Measurements from ENCODE around the gene DGKB.
A peak's percentile ranks its signal among the peaks of the same experiment; 100 is the strongest.

Gene DGKB

DNA sequence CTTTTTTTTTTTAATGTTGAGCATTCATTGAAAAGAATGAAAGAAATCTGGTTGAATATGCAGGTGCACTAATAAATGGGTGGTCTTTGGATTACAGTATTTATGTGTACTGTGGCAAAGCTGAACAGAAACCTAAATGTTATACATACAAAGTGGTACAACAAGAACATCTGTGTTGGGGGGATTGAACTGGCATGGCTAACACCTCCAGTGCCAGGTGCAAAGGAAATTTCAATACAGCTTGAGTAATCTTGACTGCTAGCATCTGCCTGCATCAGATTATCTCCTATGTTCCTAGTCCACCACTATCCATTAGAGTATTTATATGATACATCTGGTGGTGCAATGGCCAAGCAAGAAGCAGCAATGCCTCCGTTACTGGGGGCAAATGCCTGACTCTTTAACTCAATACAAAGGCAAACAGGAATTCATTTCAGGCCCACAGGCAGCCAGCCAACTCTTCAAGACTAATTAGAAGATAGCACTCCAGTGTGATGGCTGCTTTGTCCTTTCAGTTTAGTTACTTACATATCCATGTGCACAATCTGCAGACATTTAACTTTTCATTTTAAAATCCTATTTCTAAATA lies 692.6 kb downstream of the DGKB start:
- DNase-seq (ENCODE audit: low spot score) = no peak

DNA sequence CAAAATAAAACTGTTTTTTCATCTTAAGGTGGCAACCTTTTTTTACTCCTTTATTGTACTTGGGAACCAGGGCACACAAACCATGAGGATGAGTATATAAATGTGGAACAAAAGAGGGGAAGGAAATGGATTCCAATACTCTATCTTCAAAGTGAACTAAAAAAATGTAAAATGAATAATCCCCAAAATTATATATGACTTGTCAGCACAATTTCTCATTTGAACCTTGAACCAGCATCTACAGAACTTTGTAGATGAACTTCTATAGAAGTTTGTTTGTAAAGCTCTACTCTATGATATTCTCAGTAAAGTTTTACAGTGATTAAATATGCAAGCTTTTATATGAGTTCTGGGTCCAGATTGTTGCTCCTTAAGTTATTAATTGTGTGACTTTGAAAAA lies 694.8 kb downstream of the DGKB start:
- DNase-seq (ENCODE audit: low spot score) = no peak

DNA sequence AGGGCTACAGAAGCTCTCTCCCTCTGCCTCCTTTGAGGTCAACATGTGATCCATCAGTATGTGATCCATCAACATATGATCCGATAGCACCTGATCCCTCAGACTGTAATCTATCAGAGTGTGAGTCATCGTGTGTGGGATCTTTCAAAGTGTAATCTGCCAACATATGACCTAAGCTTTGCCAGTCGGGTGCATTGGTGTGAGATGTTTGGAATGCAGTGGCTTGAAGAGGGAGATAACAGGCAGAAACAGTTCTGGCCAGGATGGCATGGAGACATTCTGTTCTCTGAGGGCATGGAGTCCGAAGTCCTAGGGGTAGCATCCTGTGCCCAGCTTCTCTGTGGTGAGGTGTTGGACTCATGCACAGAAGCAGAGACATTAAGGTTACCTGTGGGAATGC lies 695.4 kb downstream of the DGKB start:
- no peak for DNase-seq (ENCODE audit: low spot score)

DNA sequence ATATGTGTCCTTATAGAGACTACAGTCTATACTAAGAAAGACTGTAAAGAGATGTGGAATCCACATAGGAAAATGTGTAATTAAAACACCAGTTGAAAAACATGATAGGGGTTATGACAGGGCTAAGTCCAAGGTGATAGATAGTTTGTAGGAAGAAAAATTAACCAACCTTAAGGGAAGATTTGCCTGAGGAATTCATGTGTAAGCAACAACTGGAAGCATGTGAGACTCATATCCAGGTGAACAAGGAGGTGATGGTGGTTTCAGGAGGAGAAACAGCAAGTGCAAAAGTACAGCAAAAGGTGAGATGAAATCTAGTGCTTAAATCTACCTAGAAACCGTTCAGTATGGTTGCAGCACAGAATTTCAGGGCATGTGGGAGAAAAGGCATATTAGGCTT lies 696.4 kb downstream of the DGKB start:
- no peak for DNase-seq (ENCODE audit: low spot score)

DNA sequence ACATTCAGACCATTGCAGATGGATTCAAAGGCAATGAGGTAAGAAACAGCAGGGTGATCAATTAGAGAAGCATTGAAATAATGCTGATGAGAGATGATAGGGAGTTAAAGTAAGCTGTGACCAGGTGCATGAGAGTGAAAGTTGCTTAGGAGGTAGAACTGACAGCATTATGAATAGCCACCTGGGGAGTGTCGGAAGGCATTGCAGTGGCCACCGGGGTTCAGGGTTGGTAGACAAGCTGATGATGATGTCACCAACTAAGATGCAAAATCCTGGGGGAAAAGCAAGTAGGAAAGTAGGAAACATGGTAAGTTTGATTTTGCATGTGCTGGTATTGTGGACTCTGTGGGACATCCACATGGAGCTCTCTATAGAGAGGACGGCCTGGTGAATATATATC lies 701.2 kb downstream of the DGKB start:
- DNase-seq (ENCODE audit: low spot score) = no peak

DNA sequence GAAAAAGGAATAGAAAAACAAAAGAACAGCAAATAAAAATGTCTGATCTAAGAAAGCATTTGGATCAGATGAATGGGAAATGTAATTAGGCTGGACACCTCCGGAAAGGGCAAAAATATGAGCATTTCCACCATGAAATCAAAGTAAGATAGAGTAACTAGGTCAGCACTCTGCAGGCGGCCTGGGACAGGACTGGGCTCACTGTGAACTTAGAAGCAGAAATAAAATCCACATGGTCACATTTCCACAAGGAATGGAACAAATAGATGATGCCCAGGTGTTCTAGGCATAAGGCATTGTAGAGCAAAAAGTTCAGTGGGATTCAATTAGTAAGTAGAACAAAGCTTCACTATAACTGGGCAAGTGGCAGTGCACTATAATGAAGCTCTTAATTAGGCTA lies 703.2 kb downstream of the DGKB start:
- DNase-seq (ENCODE audit: low spot score) = peak; percentile 69

DNA sequence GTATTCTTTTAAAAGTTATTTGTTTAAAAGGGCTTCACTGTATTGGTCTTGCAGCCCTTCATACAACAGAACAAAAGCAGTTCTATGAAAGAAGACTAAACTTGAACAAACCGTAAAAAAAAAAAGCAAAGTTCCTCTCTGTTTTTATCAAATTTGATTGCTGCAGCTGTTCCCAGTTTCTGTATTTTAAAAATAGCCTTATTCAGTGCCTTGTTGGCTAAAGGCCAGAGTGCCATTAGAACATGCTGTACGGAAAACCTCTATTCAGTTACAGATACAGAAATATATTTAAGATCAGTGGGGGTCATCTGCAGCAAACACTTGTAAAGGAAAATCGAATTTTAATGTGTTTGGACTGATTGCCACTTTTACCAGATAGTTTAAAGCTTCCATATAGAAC lies 705.3 kb downstream of the DGKB start:
- DNase-seq (ENCODE audit: low spot score) = no peak

DNA sequence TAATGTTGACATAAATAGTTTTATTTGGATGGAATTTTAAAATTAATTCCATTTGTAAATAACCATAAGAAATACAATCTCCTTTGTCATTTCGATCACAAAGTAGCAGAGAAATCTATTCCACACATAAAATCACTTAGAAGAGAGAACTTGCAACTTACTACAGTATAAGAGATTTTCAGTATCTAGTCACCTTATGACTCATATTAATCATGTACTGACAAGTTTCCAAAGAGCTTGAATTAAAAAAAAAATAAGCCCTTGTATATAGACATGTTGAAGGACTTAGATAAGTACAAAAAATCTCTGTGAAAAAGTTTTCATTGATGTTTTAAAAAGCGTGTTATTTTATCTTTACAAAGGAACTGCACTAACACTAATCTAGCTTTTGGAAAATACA lies 706.0 kb downstream of the DGKB start:
- DNase-seq (ENCODE audit: low spot score) = no peak

DNA sequence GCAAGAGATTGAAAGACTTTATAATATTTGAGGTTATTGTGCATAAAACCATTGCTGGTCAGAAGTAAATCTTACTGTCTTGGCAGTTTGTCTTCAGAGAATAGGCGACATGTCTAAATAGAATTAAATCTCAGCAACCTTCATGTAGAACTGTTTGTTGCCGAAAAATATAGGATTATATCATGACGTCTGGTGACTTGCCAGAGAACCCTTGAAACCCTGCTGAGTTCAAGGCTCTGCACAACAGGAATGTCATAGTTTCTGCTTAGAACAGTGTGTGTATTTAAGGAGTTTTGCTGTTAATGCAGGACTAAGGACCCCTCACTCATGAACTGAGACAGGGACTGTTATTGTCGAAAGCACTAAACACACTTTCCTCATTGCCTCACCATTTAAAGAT lies 706.7 kb downstream of the DGKB start:
- DNase-seq (ENCODE audit: low spot score) = no peak

DNA sequence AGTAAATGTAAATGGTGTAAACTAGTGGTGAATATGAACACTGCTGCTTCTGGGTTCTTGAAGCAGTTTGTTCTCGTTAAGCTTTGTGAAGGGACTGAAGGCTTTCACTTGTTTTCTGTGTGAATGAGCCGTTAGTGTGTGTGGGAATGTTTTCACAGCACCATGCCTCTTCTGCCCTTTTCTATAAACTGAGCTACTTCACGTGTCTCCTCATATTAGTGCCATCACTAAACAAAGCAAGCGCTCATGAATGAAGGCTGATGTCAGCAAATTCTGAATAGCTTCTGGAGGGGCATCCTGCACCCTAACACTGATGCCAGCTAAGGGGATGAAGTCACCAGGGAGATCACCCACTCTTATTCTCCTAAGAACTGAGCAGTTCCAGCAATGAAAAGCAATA lies 707.5 kb downstream of the DGKB start:
- DNase-seq (ENCODE audit: low spot score) = no peak

DNA sequence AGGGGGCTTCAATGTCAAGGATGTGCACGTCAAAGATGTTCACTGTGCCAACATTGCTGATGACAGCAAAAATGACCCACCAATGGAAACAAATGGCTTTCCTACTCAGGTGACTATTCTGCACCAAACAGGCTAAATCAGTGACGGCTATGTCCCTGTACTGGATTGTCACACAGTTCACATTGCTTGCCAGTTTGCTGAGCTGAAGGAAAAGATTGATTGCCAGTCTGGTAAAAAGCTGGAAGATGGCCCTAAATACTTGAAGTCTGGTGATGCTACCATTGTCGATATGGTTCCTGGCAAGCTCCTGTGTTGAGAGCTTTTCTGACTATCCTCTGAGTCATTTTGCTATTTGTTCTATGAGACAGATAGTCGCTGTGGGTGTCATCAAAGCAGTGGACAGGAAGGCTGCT lies 710.9 kb downstream of the DGKB start:
- no peak for DNase-seq (ENCODE audit: low spot score)

DNA sequence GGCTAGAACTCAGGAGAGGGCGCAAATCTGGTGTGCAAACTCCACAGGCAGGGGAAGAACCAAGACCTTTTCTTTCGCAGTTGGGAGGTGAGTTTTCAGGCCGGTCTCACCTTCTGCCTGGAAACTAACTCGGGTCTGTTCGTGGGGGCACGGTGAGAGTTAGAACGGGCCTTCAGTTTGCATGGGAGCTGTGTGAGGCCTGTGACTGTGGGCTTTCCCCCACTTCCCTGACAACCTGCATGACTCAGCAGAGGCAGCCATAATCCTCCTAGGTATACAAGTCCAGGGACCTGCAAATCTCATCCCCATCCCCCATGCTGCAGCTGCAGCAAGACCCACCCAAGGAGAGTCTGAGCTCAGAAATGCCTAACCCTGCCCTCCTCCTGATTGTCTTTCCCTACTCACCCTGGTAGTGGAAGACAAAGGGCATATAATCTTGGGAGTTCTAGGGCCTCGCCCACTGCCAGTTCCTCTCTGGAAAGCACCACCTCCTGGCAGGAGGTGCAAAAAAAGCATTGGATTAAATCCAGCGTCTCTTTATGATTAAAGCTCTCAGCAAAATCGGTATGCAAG lies 718.2 kb downstream of the DGKB start:
- no peak for DNase-seq (ENCODE audit: low spot score)

DNA sequence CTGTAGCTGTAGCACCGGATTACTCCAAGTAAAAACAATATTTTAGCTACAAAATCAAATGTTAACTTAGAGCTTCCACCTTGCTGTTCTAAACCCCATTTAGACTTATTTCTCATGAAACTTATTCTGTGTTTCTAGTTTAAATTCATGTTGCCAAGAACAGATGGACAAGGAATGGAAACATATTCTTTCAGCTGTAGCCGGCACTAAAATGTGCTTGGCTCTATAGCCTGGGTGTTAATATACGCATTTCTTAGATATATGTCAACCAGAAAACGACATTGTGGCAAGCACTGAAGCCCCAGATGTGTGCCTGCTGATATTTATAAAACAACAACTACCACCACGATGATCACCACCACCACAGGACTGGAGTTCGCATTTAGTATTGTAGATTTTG lies 722.8 kb downstream of the DGKB start:
- DNase-seq (ENCODE audit: low spot score) = peak; percentile 34

DNA sequence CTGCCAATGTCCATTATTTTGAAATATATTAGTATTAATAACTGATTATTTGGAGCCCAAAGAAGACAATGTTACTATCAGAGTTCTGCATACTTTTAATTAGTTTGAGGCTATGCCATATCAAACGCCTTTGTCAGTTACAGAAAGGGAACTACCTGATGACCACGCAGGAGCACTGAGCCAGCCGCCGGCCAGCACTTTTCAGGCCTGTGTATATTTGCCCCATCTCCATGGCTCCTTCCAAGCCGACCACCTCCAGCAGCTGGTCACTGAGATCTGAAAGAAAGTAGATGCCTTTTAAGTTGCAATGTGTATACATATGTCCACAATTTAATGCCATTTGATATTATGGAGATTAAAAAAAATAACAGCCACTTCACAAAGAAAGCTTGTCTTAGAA lies 724.7 kb downstream of the DGKB start:
- no peak for DNase-seq (ENCODE audit: low spot score)

DNA sequence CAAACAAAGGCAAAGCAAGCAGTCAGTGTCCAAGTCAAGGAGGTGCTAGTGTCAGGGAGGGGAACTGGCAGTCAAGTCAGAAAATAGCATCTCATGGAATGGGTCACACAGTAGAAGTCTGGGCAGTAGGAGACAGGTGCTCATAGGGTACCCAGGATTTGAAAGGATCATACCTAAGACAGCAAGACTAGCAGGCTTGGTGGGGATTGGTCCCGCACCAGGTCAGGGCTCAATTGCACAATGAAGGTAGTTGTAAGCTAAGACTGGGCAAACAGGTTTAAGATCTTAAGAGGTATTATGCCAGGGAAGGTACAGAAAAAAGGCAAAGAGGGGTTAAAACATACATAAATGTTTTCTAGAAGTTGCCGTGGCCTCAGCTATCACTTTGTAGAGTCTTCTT lies 731.7 kb downstream of the DGKB start:
- DNase-seq (ENCODE audit: low spot score) = no peak

DNA sequence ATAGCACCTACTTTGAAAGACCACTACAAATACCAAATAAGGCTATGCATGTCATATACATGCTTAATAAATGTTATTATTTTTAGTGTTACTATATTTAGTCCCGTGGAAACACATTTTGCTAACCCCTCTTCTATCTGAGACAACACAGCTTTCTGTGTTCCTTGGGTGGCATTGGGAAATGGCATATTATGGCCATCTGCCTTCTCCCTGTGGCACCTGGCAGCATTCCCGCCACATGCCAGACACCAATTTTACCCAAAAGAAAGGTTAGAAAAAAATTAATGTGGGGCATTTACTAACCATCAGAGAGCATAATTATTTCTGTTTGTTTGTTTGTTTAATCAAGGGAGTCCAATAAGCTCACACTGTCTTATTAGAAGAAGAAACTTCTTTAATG lies 744.4 kb downstream of the DGKB start:
- DNase-seq (ENCODE audit: low spot score) = peak; percentile 88

DNA sequence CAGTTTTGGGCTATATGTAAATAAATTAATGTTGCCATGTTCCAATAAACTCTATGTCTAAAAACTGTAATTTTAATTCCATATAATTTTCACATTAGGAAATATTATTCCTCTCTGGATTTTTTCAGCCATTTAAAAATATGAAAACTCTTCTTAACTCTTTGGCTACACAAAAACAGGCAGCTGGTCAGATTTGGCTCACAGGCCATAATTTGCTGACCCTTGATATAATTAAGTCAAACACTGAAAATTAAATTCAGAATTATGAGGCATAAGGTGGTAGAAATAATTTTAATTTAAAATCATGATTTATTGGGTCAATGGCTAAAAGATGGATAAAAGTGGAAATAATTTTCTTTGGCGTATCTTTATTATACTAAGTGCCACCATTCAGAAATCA lies 746.1 kb downstream of the DGKB start:
- DNase-seq (ENCODE audit: low spot score) = peak; percentile 73

DNA sequence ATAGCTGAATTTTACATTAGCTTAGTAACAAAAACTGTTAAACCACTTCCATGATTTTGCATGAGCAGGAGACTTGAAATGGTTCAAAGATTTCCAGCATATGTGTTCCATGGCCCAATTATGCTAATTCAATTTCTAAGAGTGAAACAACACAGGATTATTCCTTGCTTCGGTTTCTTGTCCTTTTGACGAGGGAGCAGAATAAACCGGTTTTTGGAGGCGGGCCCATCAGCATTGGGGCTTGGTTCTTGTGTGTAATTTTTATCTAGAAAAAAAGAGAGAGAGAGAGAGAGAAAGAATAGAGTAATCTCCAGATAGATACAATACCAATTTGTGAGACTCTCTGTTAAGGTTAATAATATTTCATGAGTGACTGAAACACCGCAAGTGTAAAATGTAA lies 753.6 kb downstream of the DGKB start:
- DNase-seq (ENCODE audit: low spot score) = no peak

DNA sequence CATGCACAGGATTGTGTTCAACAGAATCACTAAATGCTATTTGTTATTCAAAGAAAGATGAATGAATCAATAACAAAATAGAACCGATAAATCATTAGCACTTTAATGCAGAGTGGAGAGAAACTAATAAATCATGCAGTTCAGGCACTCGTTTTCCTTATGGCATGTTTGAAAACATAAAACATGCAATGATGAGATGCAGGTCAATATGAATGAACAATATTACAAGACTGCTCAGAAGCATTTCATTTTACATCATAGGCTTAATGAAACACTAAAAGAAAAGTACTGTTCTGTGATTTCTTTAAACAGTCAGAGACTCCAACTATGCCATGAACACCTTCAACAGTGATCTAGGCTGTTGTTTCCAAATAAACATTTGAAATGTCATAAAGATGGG lies 755.0 kb downstream of the DGKB start:
- no peak for DNase-seq (ENCODE audit: low spot score)

DNA sequence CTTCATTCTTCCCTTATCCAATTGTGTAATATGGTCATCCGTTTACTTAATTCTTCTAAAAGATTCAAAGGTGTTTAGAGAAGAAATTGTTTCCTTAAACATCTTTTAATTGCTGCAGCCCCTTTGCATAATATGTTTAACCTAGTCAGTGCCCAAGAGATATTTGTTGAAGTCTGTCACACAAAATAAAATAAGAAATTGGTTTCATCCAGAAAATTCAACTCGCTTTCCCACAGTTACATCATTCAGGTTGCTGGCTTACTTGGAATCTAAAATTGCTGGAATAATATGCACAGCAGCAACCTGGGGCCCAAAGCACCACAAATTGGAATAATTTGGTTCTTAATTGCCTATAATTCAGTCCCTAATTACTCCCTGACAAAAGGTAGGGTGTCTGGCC lies 758.0 kb downstream of the DGKB start:
- DNase-seq (ENCODE audit: low spot score) = no peak

DNA sequence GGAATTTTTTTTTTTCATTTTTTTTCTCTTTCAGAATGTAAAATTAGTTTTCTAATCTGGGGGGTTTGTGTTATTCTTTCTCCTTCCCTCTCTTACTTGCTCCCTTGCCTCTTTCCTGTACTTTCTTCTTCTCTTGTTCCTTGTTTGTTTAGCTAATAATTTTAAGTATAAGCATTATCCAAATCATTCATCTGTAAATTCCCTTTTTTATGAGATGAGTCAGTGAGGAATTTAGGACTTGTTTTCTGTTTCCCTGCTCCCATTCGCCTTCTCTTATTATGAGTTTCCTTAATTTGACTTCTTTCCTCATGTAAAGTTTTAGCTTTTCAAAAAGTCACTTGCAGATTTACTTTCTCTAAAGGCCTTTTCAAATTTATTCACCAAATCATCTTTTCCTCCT lies 758.4 kb downstream of the DGKB start:
- DNase-seq (ENCODE audit: low spot score) = no peak

DNA sequence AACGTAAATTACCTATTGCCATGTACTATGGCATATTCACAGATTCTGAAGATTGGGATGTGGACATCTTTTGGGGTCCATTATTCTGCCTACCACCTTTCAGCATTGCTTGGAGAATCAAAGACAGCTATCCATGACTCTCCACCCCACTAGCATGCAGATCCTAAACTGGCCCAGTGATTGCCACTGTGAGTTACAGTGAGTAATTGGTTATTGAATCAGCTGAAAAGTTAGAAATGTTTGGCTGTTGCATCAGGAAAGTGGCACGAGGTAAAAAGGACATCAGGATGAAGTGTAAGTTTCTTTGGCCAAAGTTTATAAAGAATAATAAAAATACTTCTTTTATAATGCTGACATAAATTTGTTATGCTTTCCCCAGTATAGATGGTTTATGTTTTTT lies 764.9 kb downstream of the DGKB start:
- DNase-seq (ENCODE audit: low spot score) = no peak

DNA sequence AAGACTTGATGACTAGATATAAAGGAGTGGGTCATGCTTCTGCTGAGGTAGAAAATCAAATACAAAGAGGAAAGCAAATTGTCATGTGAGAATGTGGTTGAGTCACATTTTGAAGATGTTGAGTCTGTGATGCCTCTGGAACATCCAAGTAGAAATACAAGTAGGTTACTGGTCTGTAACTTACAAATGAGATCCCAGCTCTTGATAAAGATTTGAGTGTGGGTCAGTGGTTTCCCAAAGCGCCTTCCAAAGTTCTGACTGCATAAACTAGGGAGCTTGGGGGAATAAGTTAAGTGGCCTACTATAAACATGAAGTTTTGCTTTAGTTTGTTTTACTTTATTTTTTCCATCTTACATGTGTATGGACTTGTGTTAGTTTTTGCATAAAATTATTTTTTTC lies 768.8 kb downstream of the DGKB start:
- no peak for DNase-seq (ENCODE audit: low spot score)

DNA sequence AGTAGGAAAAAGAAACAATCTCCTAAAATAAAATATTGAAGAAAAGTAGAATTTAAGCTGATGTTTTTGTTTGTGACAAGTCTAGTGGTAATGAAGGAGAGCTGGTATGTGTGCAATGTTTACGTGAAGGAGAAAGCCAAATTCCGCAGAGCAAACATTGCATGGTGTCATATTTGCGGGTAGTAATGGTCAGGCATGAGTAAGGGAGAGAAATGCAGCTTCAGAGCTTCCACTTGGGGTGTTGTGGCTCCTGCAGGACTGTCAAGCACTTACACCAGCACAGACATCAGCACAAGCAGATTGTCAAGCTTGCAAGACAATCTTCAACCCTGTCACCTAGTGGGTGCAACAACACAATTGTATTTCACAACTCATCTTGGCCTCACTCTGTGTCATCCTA lies 776.6 kb downstream of the DGKB start:
- DNase-seq (ENCODE audit: low spot score) = no peak

DNA sequence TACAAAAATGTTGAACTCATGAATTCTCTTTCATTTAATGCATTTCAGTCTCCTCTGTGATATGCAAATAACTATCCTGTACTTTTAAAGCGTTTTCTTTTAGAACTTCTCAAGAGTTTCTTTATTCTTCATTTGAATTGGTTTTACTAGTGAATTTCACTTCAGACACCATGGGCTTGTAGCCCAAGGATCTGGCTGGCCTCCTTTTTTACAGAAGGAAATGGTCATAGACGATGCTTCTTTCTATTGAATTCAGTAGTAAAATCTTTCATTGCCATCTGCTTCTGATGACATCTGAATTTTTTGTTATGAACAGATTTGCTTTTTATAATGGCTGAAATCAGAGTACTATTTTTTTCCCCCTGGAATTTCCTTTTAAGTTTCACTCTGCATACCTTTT lies 777.8 kb downstream of the DGKB start:
- no peak for DNase-seq (ENCODE audit: low spot score)

Data from cerebellar cortex (tissue), 1 donor.